ENCODE measurements around the gene ABCA1. TPM values are rescaled to one million over a fixed set of nuclear protein-coding genes. Genes with fewer than 3 reads are reported as not detected.

The ABCA1 gene
- total and polyA plus RNA-seq, 10 of the 15 experiments (the other 5 are each of a cell fraction or from before 2014, with no cell fraction given) = 0.01 to 0.56 (median 0.16) TPM

GRCh38 chr9:104961238-104961637, 33.3 kb upstream of the ABCA1 start:
- intact Hi-C loops (cut with micrococcal nuclease; ENCODE audit: unreplicated experiment) (no loop called here), in situ Hi-C loops (cut with MboI) (no loop called here)
- Histone ChIP-seq H3K27ac (ENCODE audit: control insufficient read depth, insufficient read depth) (no peak overlapping the region), H3K79me2 (ENCODE audit: control insufficient read depth, insufficient read depth, low read length) (no peaks in the 10 kb centered on the region), H3K9ac (ENCODE audit: control insufficient read depth, insufficient read depth, low read length) (no peak overlapping the region), H3K4me2 (ENCODE audit: control insufficient read depth, insufficient read depth) (no peak overlapping the region), H3K27me3 (replicated peaks in 1 of 2; ENCODE audit: control insufficient read depth in 2 of 2, insufficient read depth in 2 of 2, low read length in 1 of 2) (no peaks in the 10 kb centered on the region; a peak in 1 of 4 replicates), H3K4me3 (no peak overlapping the region), H3K36me3 (ENCODE audit: control insufficient read depth in 2 of 2, insufficient read depth in 2 of 2, low read length in 1 of 2) (no peaks in the 10 kb centered on the region), H3K4me1 (ENCODE audit: control insufficient read depth, insufficient read depth, low read length) (no peaks in the 10 kb centered on the region), H2AFZ (ENCODE audit: control insufficient read depth, low read depth, low read length) (no peak overlapping the region), H3K9me3 (replicated peaks; ENCODE audit: control insufficient read depth, insufficient read depth, low read length) (no peaks in the 10 kb centered on the region), H4K20me1 (ENCODE audit: control insufficient read depth, insufficient read depth) (no peaks in the 10 kb centered on the region)
- SMC1A ChIA-PET (ENCODE audit: uncharacterized antibody, unreplicated experiment) = interaction anchor here (0.6 to 1.5 kb wide), 2 partner anchors 20 to 75 kb away, joined by 3 to 5 read pairs; no protein-coding TSS in a partner anchor
- CTCF ChIA-PET = interaction anchor here (0.6 kb wide), 2 partner anchors 20 to 202 kb away, joined by 3 to 4 read pairs; no protein-coding TSS in a partner anchor
- no TSS peak for BruUV-seq (replicated peaks)
- TF ChIP-seq MLLT1 (IDR thresholded peaks at IDR 0.05) (no peak), SUZ12 (IDR thresholded peaks at IDR 0.05; ENCODE audit: unreplicated experiment) (no peak), MAX (IDR thresholded peaks at IDR 0.05; ENCODE audit: low read depth, low read length) (no peak), RCOR1 (conservative IDR thresholded peaks at IDR 0.05; ENCODE audit: low read depth, low read length) (no peak), ETV6 (conservative IDR thresholded peaks at IDR 0.05 in 1 of 2, IDR thresholded peaks at IDR 0.05 in 1 of 2; ENCODE audit: borderline replicate concordance in 1 of 2, low read depth in 1 of 2) (no peak), SMAD1 (IDR thresholded peaks at IDR 0.05; ENCODE audit: low read depth, partially characterized antibody) (no peak), HCFC1 (IDR thresholded peaks at IDR 0.05; ENCODE audit: low read length) (no peak), SP1 (IDR thresholded peaks at IDR 0.05; ENCODE audit: low read depth, low read length) (no peak), STAT1 (conservative IDR thresholded peaks at IDR 0.05) (no peak), PAX5 (IDR thresholded peaks at IDR 0.05; ENCODE audit: borderline replicate concordance, low read depth, low read length) (no peak)
- DNase-seq (ENCODE audit: low read depth, low spot score) (peak; percentile 2), FAIRE-seq (no peak), ATAC-seq (peak; percentile 88)
- WGBS (ENCODE audit: insufficient coverage, insufficient replicate concordance, low lambda C conversion rate, missing lambda C conversion rate) = 0% methylated on average over 5 of the region's 5 CpGs
- POLR2A ChIA-PET = no interaction called here
- RAD21 ChIA-PET (ENCODE audit: unreplicated experiment) = interaction anchor here (1.0 kb wide), 1 partner anchor 24 kb away, joined by 4 read pairs; no protein-coding TSS in a partner anchor
